Lower lobe of right lung (tissue), 2 donors: ENCODE results near the gene ZNF566. TPM values are rescaled to one million over a fixed set of nuclear protein-coding genes. Genes with fewer than 3 reads are reported as not detected.

ENCODE experiments used
- ATAC-seq, 2 donors: fragments of 200-7000 bp; cut with Tn5 transposase; one replicate each; pipeline ENCODE4 v1.9.1; 2020 to 2022; ENCODE audit warnings: mild to moderate bottlenecking in 2 of 2, moderate library complexity in 2 of 2
- DNase-seq: peaks from one replicate; pipeline ENCODE4 v3.0.0-alpha.2; 2020
- H3K27ac ChIP-seq: fragments of 200-600 bp; one replicate; pipeline ENCODE4 v1.8.0; 2022
- H3K27me3 ChIP-seq: fragments of 200-600 bp; one replicate; pipeline ENCODE4 v1.8.0; 2022; ENCODE audit warnings: low read depth
- H3K36me3 ChIP-seq: fragments of 200-600 bp; one replicate; pipeline ENCODE4 v1.8.0; 2022; ENCODE audit warnings: mild to moderate bottlenecking
- H3K4me1 ChIP-seq: fragments of 200-600 bp; one replicate; pipeline ENCODE4 v1.8.0; 2022
- H3K4me3 ChIP-seq: fragments of 200-600 bp; one replicate; pipeline ENCODE4 v1.8.0; 2022; ENCODE audit warnings: mild to moderate bottlenecking
- H3K9me3 ChIP-seq: fragments of 200-600 bp; one replicate; pipeline ENCODE4 v1.8.0; 2022
- intact Hi-C: fragments of 100-400 bp; cut with DNase I; formaldehyde crosslinking; loops from one replicate; pipeline ENCODE4 v1.11.0; 2022
- total RNA-seq: library from RNA; stranded (reverse); fragmentation: NEBNext Ultra II Directional; extraction: Animal tissue kit (Norgen Biotek cat#: 25700); gene quantifications from one replicate; pipeline ENCODE4 v1.2.1, GENCODE V29; 2021
- TF ChIP-seq, protein P1 (sequence below): fragments of 200-600 bp; IDR thresholded peaks from one replicate; pipeline ENCODE4 v1.8.0; 2022; ENCODE audit warnings: antibody characterized with exemption, mild to moderate bottlenecking
- donor health status: DM: no; HTN: yes; CAD: no; lungs with severe emphysema.

The ZNF566 gene
- total RNA-seq, 1 donor from 2014 or later: 11.3 TPM

DNA sequence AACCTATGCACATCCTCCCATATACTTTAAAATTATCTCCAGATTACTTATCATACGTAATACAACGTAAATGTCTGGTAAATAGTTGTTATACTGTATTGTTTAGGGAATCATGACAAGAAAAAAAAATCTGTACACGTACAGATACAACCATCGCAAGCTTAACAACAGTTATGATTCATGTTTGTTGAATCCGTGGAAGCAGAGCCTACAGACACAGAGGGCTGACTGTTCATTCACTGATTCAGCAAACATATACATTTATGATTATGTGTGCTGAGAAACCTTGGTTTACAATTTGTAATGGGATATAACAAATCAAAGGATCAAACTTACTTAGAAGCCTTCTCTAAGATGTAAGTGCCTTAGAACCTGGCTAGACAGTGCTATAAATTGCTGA lies 37.2 kb upstream of the ZNF566 start:
- Histone ChIP-seq H3K27ac (no peak overlapping the region), H3K36me3 (peaks cover 10% of the 10 kb centered on the region), H3K9me3 (peaks cover 61% of the 10 kb centered on the region), H3K27me3 (no peaks in the 10 kb centered on the region), H3K4me1 (peaks cover 19% of the 10 kb centered on the region), H3K4me3 (no peak overlapping the region)
- ATAC-seq (no peak), DNase-seq (no peak)
- intact Hi-C loops: no loop called here
- TF ChIP-seq, protein P1, sequence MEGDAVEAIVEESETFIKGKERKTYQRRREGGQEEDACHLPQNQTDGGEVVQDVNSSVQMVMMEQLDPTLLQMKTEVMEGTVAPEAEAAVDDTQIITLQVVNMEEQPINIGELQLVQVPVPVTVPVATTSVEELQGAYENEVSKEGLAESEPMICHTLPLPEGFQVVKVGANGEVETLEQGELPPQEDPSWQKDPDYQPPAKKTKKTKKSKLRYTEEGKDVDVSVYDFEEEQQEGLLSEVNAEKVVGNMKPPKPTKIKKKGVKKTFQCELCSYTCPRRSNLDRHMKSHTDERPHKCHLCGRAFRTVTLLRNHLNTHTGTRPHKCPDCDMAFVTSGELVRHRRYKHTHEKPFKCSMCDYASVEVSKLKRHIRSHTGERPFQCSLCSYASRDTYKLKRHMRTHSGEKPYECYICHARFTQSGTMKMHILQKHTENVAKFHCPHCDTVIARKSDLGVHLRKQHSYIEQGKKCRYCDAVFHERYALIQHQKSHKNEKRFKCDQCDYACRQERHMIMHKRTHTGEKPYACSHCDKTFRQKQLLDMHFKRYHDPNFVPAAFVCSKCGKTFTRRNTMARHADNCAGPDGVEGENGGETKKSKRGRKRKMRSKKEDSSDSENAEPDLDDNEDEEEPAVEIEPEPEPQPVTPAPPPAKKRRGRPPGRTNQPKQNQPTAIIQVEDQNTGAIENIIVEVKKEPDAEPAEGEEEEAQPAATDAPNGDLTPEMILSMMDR: no peak

DNA sequence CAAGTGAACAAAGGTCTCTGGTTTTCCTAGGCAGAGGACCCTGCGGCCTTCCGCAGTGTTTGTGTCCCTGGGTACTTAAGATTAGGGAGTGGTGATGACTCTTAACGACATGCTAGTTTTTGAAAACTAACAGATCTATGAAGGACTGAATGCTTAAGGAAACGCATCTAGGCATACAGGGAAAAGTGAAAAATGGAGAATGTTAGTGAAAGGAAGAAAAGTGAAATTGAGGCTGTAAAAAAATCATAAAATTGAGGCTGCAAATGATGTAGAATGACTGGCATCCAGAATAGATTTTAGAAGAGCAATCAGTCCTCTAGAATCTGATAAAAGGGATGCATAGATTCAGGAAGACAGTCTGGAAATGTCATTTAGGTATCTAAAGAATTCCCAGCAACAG lies 35.3 kb upstream of the ZNF566 start:
- Histone ChIP-seq H3K9me3 (peaks cover 65% of the 10 kb centered on the region), H3K4me1 (peaks cover 19% of the 10 kb centered on the region), H3K27me3 (no peaks in the 10 kb centered on the region), H3K27ac (no peak overlapping the region), H3K36me3 (peaks cover 19% of the 10 kb centered on the region), H3K4me3 (no peak overlapping the region)
- intact Hi-C loops: no loop called here
- ATAC-seq (no peak), DNase-seq (no peak)
- TF ChIP-seq, protein P1: no peak

DNA sequence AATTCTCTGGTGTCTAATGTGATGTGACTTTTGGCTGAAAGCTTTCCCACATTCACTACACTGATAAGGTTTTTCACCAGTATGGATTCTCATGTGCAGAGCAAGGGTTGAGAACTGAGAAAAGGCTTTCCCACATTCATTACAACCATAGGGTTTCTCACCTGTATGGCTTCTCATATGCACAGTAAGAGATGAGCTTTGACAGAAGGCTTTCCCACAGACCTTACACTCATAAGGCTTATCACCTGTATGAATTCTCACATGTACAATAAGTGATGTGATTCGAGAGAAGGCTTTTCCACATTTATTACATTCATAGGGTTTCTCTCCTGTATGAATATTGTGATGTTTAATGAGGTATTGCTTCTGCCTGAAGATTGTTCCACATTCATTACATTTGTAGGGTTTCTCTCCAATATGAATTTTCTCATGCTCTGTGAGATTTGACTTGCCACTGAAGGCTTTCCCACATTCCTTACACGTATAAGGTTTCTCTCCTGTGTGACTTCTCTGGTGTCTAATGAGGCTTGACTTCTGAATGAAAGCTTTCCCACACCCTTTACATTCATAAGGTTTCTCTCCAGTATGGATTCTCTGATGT lies 24.8 kb upstream of the ZNF566 start:
- TF ChIP-seq, protein P1: no peak
- Histone ChIP-seq H3K27ac (no peak overlapping the region), H3K4me1 (no peaks in the 10 kb centered on the region), H3K9me3 (peaks cover 100% of the 10 kb centered on the region), H3K27me3 (no peaks in the 10 kb centered on the region), H3K4me3 (no peak overlapping the region), H3K36me3 (peaks cover 37% of the 10 kb centered on the region)
- DNase-seq: no peak
- ATAC-seq: no peak
- intact Hi-C loops: no loop called here

DNA sequence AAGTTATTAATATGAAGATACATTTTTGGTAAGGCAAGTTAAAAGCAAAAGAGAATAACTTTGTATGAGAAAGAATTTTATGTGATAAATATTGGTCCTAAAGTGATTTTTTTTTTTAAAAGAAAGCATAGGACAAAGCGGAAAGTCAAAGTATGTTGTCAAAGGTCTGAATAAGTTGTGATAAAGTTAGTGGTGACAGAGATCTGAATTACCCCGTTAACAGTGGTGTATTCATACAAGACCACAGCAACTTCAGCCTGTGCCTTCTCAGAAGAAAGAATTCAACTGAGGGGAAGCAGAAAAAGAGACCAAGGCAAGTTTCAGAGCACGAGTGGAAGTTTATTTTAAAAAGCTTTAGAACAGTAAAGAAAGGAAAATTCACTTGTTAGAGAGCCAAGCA lies 19.0 kb upstream of the ZNF566 start:
- peaks cover 94% of the 10 kb centered on the region for H3K9me3 ChIP-seq
- ATAC-seq (no peak), DNase-seq (no peak)
- H3K4me3 ChIP-seq: no peak overlapping the region
- no peaks in the 10 kb centered on the region for H3K4me1 ChIP-seq
- H3K27me3 ChIP-seq: no peaks in the 10 kb centered on the region
- H3K27ac ChIP-seq: no peak overlapping the region
- TF ChIP-seq, protein P1: no peak
- no peaks in the 10 kb centered on the region for H3K36me3 ChIP-seq
- intact Hi-C loops: no loop called here

DNA sequence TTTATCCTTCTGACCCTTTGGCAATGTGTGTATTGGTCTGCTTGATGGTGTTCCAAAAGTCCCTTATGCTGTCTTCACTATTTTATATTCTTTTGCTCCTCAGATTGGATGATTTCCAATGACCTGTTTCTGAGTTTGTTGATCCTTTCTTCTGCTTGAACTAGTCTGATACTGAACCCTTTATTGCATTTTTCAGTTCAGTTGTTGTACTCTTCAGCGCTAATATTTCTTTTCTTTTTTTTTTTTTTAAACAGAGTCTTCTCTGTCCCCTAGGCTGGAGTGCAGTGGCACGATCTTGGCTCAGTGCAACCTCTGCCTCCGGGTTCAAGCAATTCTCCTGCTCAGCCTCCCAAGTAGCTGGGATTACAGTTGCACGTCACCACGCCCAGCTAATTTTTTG lies 12.6 kb upstream of the ZNF566 start:
- no peaks in the 10 kb centered on the region for H3K4me1 ChIP-seq
- peaks cover 77% of the 10 kb centered on the region for H3K9me3 ChIP-seq
- DNase-seq (no peak), ATAC-seq (no peak)
- H3K27me3 ChIP-seq: no peaks in the 10 kb centered on the region
- intact Hi-C loops: no loop called here
- no peak overlapping the region for H3K27ac ChIP-seq
- H3K4me3 ChIP-seq: no peak overlapping the region
- no peaks in the 10 kb centered on the region for H3K36me3 ChIP-seq
- TF ChIP-seq, protein P1: no peak
